Thyroid gland (tissue), 4 donors: Measurements from ENCODE around the gene AP4S1. TPM values are rescaled to one million over a fixed set of nuclear protein-coding genes. Genes with fewer than 3 reads are reported as not detected.
"Not testable (repeated sequence)": the region's sequence is repeated elsewhere in the genome, so short reads cannot be mapped to it uniquely, and the experiment has no call there.

Experiments
- DNase-seq, 2 donors: peaks; one replicate each; pipeline ENCODE4 v3.0.0-alpha.2; 2019
- H3K27ac ChIP-seq, 3 donors: fragments of 200-600 bp; sonication (generic); 1 replicate in 2 of 3; 2 replicates in 1 of 3; pipeline ENCODE4 v1.5.1; 2016 to 2019; ENCODE audit warnings: mild to moderate bottlenecking in 1 of 3, moderate library complexity in 1 of 3
- H3K27me3 ChIP-seq: fragments of 200-600 bp; sonication (generic); one replicate; pipeline ENCODE4 v1.5.1; 2019
- H3K36me3 ChIP-seq, 2 donors: fragments of 200-600 bp; sonication (generic); one replicate each; pipeline ENCODE4 v1.5.1; 2016 to 2019
- H3K4me1 ChIP-seq, 2 donors: fragments of 200-600 bp; sonication (generic); one replicate each; pipeline ENCODE4 v1.5.1; 2017 to 2019
- H3K4me3 ChIP-seq, 3 donors: fragments of 200-600 bp; sonication (generic); replicated peaks in 1 of 3; 1 replicate in 2 of 3; 2 replicates in 1 of 3; pipeline ENCODE4 v1.5.1; 2016; ENCODE audit warnings: mild to moderate bottlenecking in 1 of 3
- H3K9me3 ChIP-seq: fragments of 200-600 bp; sonication (generic); one replicate; pipeline ENCODE4 v1.5.1; 2017
- CTCF ChIP-seq, 6 experiments: fragments of 200-600 bp in 3 of 6; fragments of 450-650 bp in 3 of 6; sonication (generic) in 3 of 6; IDR thresholded peaks; one replicate each; pipeline ENCODE4 v1.5.1; 2016 to 2019; ENCODE audit warnings: antibody characterized with exemption in 6 of 6, mild to moderate bottlenecking in 2 of 6, inconsistent platforms in 1 of 6, moderate library complexity in 1 of 6
- POLR2A ChIP-seq, 2 donors: fragments of 450-650 bp; IDR thresholded peaks; one replicate each; pipeline ENCODE4 v1.6.1; 2017; ENCODE audit warnings: antibody characterized with exemption in 2 of 2, mild to moderate bottlenecking in 2 of 2, moderate library complexity in 1 of 2
- WGBS, 2 donors: methylation state at CpG; one replicate each; pipeline ENCODE4 v1.1.5; 2017; 5-methylcytosine and 5-hydroxymethylcytosine counted together
- intact Hi-C: fragments of 100-400 bp; cut with DNase I; formaldehyde crosslinking; loops from one replicate; pipeline ENCODE4 v1.15.1; 2023
- total RNA-seq, 4 donors: library from RNA; depleted of rRNA; stranded (reverse); fragments of >200 nt; gene quantifications; one replicate each; pipeline ENCODE4 v1.2.3, GENCODE V29; 2016

AP4S1 gene
- 10 to 100 TPM; 19.5 to 33.9 (median 24.3) TPM for total RNA-seq

- 0% methylated on average over 19 to 38 of the region's 53 CpGs for WGBS, 2 donors
- peaks cover 30 to 39% of the 10 kb centered on the region in 2 donors for H3K4me1 ChIP-seq
- H3K9me3 ChIP-seq, result no peaks in the 10 kb centered on the region
Measured at GRCh38 chr14:31025367-31026076, at the start of gene AP4S1. AP4S1 (plus strand) TSS chr14:31025649; CDS start chr14:31066197, 40,548 bp downstream.

GRCh38 chr14:30977752-30978151 is 47.7 kb upstream of the AP4S1 start:
- intact Hi-C loops, result no loop called here
- Histone ChIP-seq H3K9me3 (no peaks in the 10 kb centered on the region), H3K27me3 (no peaks in the 10 kb centered on the region), H3K27ac (no peak overlapping the region), H3K4me1 (peaks cover 6 to 12% of the 10 kb centered on the region in 2 donors), H3K36me3 (no peaks in the 10 kb centered on the region), H3K4me3 (no peak overlapping the region)
- no peak for TF ChIP-seq POLR2A (IDR thresholded peaks at IDR 0.05)
- TF ChIP-seq CTCF (IDR thresholded peaks at IDR 0.05), result no peak
- no peak for DNase-seq
- 84 to 89% methylated on average over 2 of the region's 2 CpGs for WGBS, 2 donors

More at GRCh38 chr14:31025367-31026076, at the start of gene AP4S1:
- Histone ChIP-seq H3K27ac (peak within 1 kb of the TSS; percentile 99 to 100 (median 99)), H3K4me3 (peak within 1 kb of the TSS; percentile 83 to 100 (median 99)), H3K27me3 (no peaks in the 10 kb centered on the region), H3K36me3 (no peaks in the 10 kb centered on the region)
- no peak for TF ChIP-seq CTCF (IDR thresholded peaks at IDR 0.05)
- TF ChIP-seq POLR2A (IDR thresholded peaks at IDR 0.05), result peak in 1 of 2 donors; percentile 49
- peak; percentile 75 to 78 for DNase-seq
- intact Hi-C loops, result no loop called here

- 78 to 80% methylated on average over 13 of the region's 13 CpGs for WGBS, 2 donors
- not testable (repeated sequence) for H3K4me3 ChIP-seq, H3K36me3 ChIP-seq, H3K9me3 ChIP-seq, H3K4me1 ChIP-seq, H3K27ac ChIP-seq, H3K27me3 ChIP-seq
- intact Hi-C loops, result loop anchor here (2.0 to 10.0 kb wide), 2 partner anchors 103 to 375 kb away; no protein-coding TSS in a partner anchor
- TF ChIP-seq CTCF (IDR thresholded peaks at IDR 0.05), result peak; percentile 16 to 83 (median 51)
- peak; percentile 20 for DNase-seq
Measured at GRCh38 chr14:30980106-30980704, 45.2 kb upstream of the AP4S1 start.

- Histone ChIP-seq H3K36me3 (no peaks in the 10 kb centered on the region), H3K4me1 (peaks cover 0 to 4% of the 10 kb centered on the region in 2 donors), H3K4me3 (no peak overlapping the region), H3K27ac (no peak overlapping the region), H3K9me3 (no peaks in the 10 kb centered on the region), H3K27me3 (no peaks in the 10 kb centered on the region)
- WGBS, 2 donors, result 63 to 73% methylated on average over 3 of the region's 3 CpGs
- intact Hi-C loops, result loop anchor here (2.0 to 10.0 kb wide), 2 partner anchors 102 to 374 kb away; no protein-coding TSS in a partner anchor
- DNase-seq, result no peak
- TF ChIP-seq CTCF (IDR thresholded peaks at IDR 0.05), result no peak
- TF ChIP-seq POLR2A (IDR thresholded peaks at IDR 0.05), result no peak
Measured at GRCh38 chr14:30980980-30981379, 44.5 kb upstream of the AP4S1 start.

- H3K4me1 ChIP-seq, result peaks cover 0 to 11% of the 10 kb centered on the region in 2 donors
- TF ChIP-seq POLR2A (IDR thresholded peaks at IDR 0.05) (no peak), CTCF (IDR thresholded peaks at IDR 0.05) (no peak)
- intact Hi-C loops, result loop anchor here (10.0 kb wide), 1 partner anchor 372 kb away; no protein-coding TSS in a partner anchor
Measured at GRCh38 chr14:30982533-30982932, 42.9 kb upstream of the AP4S1 start.

More at GRCh38 chr14:30982533-30982932, 42.9 kb upstream of the AP4S1 start:
- no peaks in the 10 kb centered on the region for H3K9me3 ChIP-seq
- WGBS, 2 donors, result 83 to 88% methylated on average over 7 of the region's 7 CpGs
- H3K4me3 ChIP-seq, result no peak overlapping the region
- no peak for DNase-seq
- no peaks in the 10 kb centered on the region for H3K27me3 ChIP-seq
- H3K36me3 ChIP-seq, result no peaks in the 10 kb centered on the region
- H3K27ac ChIP-seq, result no peak overlapping the region
